Ovary (tissue), 9 donors: ENCODE data around the gene NES. TPM values are rescaled to one million over a fixed set of nuclear protein-coding genes. Genes with fewer than 3 reads are reported as not detected.

Experiments used
- DNase-seq, 5 donors: peaks; one replicate each; pipeline ENCODE4 v3.0.0-alpha.2; 2019 to 2020
- H3K27ac ChIP-seq, 2 donors: fragments of 200-600 bp; one replicate each; pipeline versions ENCODE4 v1.5.1 to v1.8.0; 2019 to 2022
- H3K27me3 ChIP-seq: fragments of 200-600 bp; one replicate; pipeline ENCODE4 v1.8.0; 2022
- H3K36me3 ChIP-seq: fragments of 200-600 bp; sonication (generic); one replicate; pipeline ENCODE4 v1.5.1; 2019
- H3K4me1 ChIP-seq: one replicate; pipeline ENCODE4 v1.8.1; 2013; ENCODE audit warnings: mild to moderate bottlenecking, moderate library complexity; ENCODE audit not compliant: insufficient read depth
- H3K4me3 ChIP-seq: fragments of 200-600 bp; sonication (generic); one replicate; pipeline ENCODE4 v1.5.1; 2017
- H3K9me3 ChIP-seq, 2 donors: fragments of 200-600 bp in 1 of 2; sonication (generic) in 1 of 2; one replicate each; pipeline versions ENCODE4 v1.5.1 to v1.8.1; 2013 to 2019; ENCODE audit warnings: mild to moderate bottlenecking in 1 of 2, moderate library complexity in 1 of 2
- EP300 ChIP-seq: sonication (generic); formaldehyde crosslinking; IDR thresholded peaks from one replicate; pipeline ENCODE4 v1.6.1; 2017; ENCODE audit warnings: antibody characterized with exemption
- POLR2A ChIP-seq: fragments of 450-650 bp; IDR thresholded peaks from one replicate; pipeline ENCODE4 v1.6.1; 2017; ENCODE audit warnings: antibody characterized with exemption, mild to moderate bottlenecking, moderate library complexity
- WGBS, 3 donors: extraction: QIAGEN DNeasy Blood & Tissue Kit in 1 of 3; methylation state at CpG; one replicate each; pipeline versions ENCODE4 v1.1.5 to v1.1.7; 2013 to 2017; 5-methylcytosine and 5-hydroxymethylcytosine counted together
- intact Hi-C, 4 donors: fragments of 100-400 bp; cut with DNase I; formaldehyde crosslinking; loops; one replicate each; pipeline versions ENCODE4 v1.11.0 to v1.15.1; 2022 to 2023
- polyA plus RNA-seq, 2 donors: library from polyadenylated mRNA; stranded (reverse); fragments of 200-250 nt in 1 of 2; fragments of 350-450 nt in 1 of 2; fragmentation: Illumina TruSeq in 1 of 2; extraction: RNeasy Lipid Tissue Mini Kit (QIAGEN cat#74804) in 1 of 2; gene quantifications; one replicate each; pipeline ENCODE4 v1.2.3, GENCODE V29; 2013 to 2014
- total RNA-seq, 7 donors: library from RNA; depleted of rRNA in 2 of 7; stranded (reverse); fragments of >200 nt in 2 of 7; fragmentation: NEBNext Ultra II Directional in 3 of 7; extraction: Animal tissue kit (Norgen Biotek cat#: 25700) in 3 of 7; gene quantifications; one replicate each; pipeline versions ENCODE4 v1.1.0 to v1.2.4, GENCODE V29; 2016 to 2023
- TF ChIP-seq, protein P1 (sequence below), 3 donors: fragments of 450-650 bp in 2 of 3; fragments of 200-600 bp in 1 of 3; IDR thresholded peaks; one replicate each; pipeline versions ENCODE4 v1.5.1 to v1.8.0; 2016 to 2022; ENCODE audit warnings: antibody characterized with exemption in 3 of 3, mild to moderate bottlenecking in 1 of 3
- donor health status: DM: no; HTN: no; CAD: no; lungs with moderate emphysema.
- donor health status: DM: no; HTN: no; CAD: no.
- donor health status: Bipolar disorder and iron deficiency.
- donor health status: DM: yes; HTN: yes; CAD: no.
- donor health status: DM: no; HTN: no; CAD: no.
- donor health status: DM: yes; HTN: yes; CAD: no.

The NES gene
- total and polyA plus RNA-seq, 9 donors = 3.5 to 32.9 (median 11.3) TPM

DNA sequence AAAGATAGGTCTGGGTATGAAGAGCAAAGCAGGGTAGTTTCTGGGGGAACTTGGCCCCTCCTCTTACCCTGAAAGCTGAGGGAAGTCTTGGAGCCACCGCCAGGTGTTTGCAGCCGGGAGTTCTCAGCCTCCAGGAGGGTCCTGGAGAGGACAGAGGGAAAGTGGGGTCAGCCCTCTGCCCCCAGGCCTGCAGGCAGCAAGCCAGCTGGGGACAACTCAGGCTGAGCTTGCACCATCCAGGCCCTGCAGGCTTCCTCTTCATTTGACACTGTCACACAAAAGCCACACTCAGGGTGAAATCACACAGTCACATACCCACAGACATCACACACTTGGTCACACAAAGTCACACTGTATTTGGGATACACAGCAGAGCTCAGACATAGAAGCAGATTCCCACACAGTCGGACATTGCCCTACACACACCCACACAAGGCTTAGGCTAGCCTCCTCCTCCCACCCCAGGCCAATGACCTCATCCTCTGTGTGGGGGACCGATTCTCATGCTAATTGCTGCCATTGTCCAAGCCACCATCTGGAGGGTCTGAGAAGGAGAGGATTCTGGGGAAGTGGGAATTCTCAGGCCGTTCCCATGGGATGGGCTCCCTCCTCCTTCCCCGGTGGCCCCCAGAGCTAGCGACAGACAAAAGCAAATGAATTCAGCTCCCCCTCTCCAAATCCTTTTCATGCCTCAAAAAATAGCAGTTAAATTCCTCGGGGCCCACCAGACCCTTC is 3.7 kb downstream of the NES start:
- H3K4me1 ChIP-seq = no peaks in the 10 kb centered on the region
- no peak overlapping the region for H3K27ac ChIP-seq
- H3K36me3 ChIP-seq = no peaks in the 10 kb centered on the region
- no peak overlapping the region for H3K4me3 ChIP-seq
- intact Hi-C loops = loop anchor here in 1 of 4 donors (2.0 kb wide), 1 partner anchor 13 kb away; no protein-coding TSS in a partner anchor
- H3K9me3 ChIP-seq = no peaks in the 10 kb centered on the region
- DNase-seq = no peak
- 32 to 55% (median 43%) methylated on average over 8 of the region's 8 CpGs for WGBS, 3 donors
- TF ChIP-seq EP300 (no peak), POLR2A (no peak)
- TF ChIP-seq, protein P1, sequence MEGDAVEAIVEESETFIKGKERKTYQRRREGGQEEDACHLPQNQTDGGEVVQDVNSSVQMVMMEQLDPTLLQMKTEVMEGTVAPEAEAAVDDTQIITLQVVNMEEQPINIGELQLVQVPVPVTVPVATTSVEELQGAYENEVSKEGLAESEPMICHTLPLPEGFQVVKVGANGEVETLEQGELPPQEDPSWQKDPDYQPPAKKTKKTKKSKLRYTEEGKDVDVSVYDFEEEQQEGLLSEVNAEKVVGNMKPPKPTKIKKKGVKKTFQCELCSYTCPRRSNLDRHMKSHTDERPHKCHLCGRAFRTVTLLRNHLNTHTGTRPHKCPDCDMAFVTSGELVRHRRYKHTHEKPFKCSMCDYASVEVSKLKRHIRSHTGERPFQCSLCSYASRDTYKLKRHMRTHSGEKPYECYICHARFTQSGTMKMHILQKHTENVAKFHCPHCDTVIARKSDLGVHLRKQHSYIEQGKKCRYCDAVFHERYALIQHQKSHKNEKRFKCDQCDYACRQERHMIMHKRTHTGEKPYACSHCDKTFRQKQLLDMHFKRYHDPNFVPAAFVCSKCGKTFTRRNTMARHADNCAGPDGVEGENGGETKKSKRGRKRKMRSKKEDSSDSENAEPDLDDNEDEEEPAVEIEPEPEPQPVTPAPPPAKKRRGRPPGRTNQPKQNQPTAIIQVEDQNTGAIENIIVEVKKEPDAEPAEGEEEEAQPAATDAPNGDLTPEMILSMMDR (IDR thresholded peaks at IDR 0.05) = no peak
- peaks cover 3% of the 10 kb centered on the region for H3K27me3 ChIP-seq

DNA sequence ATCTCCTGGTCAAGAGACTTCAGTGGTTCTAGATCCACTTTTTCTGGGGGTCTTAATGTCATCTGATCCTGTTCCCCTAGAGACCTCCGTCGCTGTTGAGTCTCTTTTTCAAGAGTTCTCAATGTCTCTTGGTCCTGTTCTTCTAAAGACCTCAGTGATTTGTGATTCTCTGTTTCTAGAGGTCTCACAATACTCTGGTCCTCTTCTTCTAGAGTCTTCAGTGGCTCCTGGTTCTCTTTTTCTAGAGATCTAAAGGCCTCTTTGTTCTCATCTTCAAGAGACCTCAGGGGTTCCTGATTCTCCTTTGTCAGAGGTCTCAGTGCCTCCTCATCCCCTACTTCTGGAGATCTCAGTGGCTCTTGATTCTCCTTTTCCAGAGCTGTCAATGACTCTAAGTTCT is 5.4 kb downstream of the NES start:
- Histone ChIP-seq H3K27me3 (no peaks in the 10 kb centered on the region), H3K4me1 (no peaks in the 10 kb centered on the region), H3K36me3 (no peaks in the 10 kb centered on the region), H3K27ac (no peak overlapping the region), H3K9me3 (no peaks in the 10 kb centered on the region), H3K4me3 (no peak overlapping the region)
- intact Hi-C loops = no loop called here
- DNase-seq = no peak
- 87 to 100% (median 92%) methylated on average over 2 of the region's 2 CpGs for WGBS, 3 donors
- TF ChIP-seq, protein P1 (IDR thresholded peaks at IDR 0.05) = no peak
- TF ChIP-seq POLR2A = no peak
- TF ChIP-seq EP300 = no peak

DNA sequence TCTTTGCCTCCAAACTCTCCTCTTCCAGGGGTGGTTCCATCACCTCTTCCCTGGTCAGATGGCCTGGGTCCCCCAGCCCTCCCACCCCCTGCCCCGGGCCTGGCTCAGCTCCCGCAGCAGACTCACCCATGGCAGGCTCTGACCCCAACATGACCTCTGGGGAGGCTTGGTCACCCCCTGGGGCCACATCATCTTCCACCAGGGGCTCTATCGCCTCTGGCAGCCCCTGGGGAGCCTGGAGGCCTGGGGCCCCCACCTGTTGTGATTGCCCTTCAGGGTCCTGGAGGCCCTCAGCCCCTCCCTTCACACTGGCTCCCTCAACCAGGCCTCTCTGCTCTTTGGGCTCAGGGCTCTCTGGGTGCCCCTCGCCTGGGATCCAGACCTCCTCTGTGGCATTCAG is 6.4 kb downstream of the NES start:
- H3K4me1 ChIP-seq = no peaks in the 10 kb centered on the region
- intact Hi-C loops = no loop called here
- no peak overlapping the region for H3K4me3 ChIP-seq
- H3K27me3 ChIP-seq = no peaks in the 10 kb centered on the region
- 64 to 81% (median 71%) methylated on average over 4 of the region's 4 CpGs for WGBS, 3 donors
- no peaks in the 10 kb centered on the region for H3K9me3 ChIP-seq
- DNase-seq = no peak
- H3K27ac ChIP-seq = no peak overlapping the region
- TF ChIP-seq EP300 (no peak), POLR2A (no peak)
- TF ChIP-seq, protein P1 (IDR thresholded peaks at IDR 0.05) = no peak
- H3K36me3 ChIP-seq = no peaks in the 10 kb centered on the region

DNA sequence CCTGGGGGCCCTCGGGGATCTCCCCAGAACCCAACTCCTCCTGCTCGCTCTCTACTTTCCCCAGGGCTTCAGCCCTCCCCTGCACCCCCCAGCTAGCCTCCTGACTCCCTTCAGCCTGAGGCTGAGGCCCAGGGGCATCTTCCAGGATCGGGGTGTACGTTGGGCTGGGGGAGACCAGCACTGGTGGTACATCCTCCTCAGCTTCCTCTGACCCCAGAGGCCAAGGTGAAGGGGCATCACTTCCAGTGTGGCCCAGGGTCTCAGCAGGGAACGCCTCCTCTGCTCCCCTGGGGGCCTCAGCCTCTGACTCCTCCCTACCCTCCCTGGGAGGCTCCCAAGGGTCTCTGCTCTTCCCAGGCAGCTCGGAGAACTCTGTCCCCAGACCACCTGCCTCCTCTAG is 6.8 kb downstream of the NES start:
- no peak for DNase-seq
- Histone ChIP-seq H3K4me3 (no peak overlapping the region), H3K27me3 (no peaks in the 10 kb centered on the region), H3K4me1 (no peaks in the 10 kb centered on the region), H3K27ac (no peak overlapping the region), H3K9me3 (no peaks in the 10 kb centered on the region), H3K36me3 (no peaks in the 10 kb centered on the region)
- TF ChIP-seq POLR2A = no peak
- no peak for TF ChIP-seq EP300
- TF ChIP-seq, protein P1 (IDR thresholded peaks at IDR 0.05) = no peak
- WGBS, 3 donors = 73 to 80% (median 78%) methylated on average over 6 of the region's 6 CpGs
- intact Hi-C loops = no loop called here
